GM18867 (cell line): ENCODE data around the gene PEBP1.

ENCODE experiments used
- ATAC-seq: cut with Tn5 transposase; IDR thresholded peaks from one replicate; pipeline ENCODE4 v1.9.1; 2021; ENCODE audit warnings: mild to moderate bottlenecking, moderate library complexity; ENCODE audit not compliant: unreplicated experiment

PEBP1 gene

GRCh38 chr12:118190266-118190665, 54.3 kb downstream of the PEBP1 start:
- no peak for ATAC-seq

GRCh38 chr12:118193477-118193876, 57.6 kb downstream of the PEBP1 start:
- no peak for ATAC-seq

- no peak for ATAC-seq
Measured at GRCh38 chr12:118193958-118194357, 58.0 kb downstream of the PEBP1 start.
